ENCODE measurements around the gene GABRG3.

DNA sequence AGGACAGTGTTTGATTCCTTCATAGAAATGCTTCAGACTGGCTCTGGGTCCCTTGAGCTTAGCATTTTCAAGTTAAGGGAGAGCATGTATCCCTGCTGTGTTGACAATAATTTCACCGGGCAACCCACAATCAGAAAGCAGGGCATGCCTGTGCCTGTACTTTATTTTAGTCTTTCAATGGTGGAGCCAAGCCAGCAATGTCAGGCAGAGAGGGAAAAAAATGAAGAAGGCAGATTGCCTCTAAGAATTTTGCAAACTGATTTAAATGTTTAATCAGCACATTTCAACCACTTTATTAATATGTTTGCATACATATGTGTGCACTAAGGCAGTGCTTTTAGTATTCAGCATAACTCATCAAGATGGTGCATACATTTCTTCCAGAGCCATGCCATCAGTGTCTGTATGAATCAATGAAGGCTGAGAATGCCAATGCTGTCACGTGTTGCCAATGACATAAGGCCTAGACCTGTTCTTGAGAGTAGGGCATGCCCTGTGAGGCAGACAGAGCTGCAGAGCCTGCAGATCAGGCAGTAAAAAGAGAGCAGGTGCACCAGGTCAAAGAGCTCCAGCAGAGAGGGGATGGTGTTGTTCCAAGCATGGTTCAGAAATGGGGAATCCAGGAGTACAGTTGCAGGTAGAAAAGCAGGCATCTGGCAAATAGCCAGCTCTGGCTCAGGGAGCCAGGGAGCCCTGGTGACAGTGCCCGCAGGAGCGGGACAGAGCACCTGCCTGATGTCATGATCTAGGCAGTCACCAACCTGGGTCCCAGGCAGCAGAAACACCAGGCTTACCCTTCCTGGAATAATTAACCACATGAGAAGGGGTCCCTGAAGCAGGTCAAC is 508.5 kb downstream of the GABRG3 start:
- TF ChIP-seq CTCF (IDR thresholded peaks at IDR 0.05) (no peak), POLR2A (IDR thresholded peaks at IDR 0.05) (no peak)
